Measurements from ENCODE around the gene CTCFL.

The CTCFL gene

DNA sequence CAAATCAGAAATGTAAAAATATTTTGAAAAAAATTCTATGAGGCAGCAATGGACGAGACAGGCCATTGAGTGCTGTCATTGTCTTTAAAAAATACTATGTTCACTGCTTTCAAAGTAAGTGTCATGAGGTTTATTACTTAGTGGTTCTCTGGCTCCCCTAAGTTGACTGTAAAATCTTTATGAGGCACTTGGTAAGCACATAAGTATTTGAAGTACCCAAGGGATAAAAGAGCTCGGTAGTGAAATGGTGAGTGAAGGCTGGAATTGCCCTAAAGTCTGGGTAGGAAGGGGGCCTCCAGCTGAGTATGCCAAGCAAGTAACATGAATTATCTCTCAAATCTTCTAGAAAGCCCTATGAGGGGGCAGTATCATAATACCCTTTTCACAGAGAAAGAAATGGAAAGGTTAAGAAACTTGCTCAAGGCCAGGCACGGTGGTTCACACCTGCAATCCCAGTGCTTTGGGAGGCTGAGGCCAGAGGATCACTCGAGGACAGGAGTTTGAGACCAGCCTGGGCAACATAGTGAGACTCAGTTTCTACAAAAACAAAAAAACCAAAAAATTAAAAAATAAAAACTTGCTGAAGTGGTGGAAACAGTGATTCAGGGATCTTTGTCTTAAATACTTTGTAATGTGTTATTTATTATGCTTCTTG lies 5.5 kb upstream of the CTCFL start:
- H3K4me3 ChIP-seq (ENCODE audit: low read length) = no peak overlapping the region
- H3K9me3 ChIP-seq (ENCODE audit: insufficient read depth, low read depth, low read length) = peaks cover 2% of the 10 kb centered on the region; the same call in 1 of the 2 replicates
- 88% methylated on average over 4 of the region's 4 CpGs for WGBS
- no peaks in the 10 kb centered on the region for H3K27me3 ChIP-seq (ENCODE audit: insufficient read depth, low read length)
- no peak overlapping the region for H3K9ac ChIP-seq (ENCODE audit: low read depth, low read length)
- H3K27ac ChIP-seq (ENCODE audit: low read depth, low read length) = no peak overlapping the region
- H3K4me1 ChIP-seq (ENCODE audit: insufficient read depth, low read length) = no peaks in the 10 kb centered on the region
- no peaks in the 10 kb centered on the region for H3K36me3 ChIP-seq (ENCODE audit: insufficient read depth, low read length)

GRCh38 chr20:57529810-57530209 lies 4.9 kb upstream of the CTCFL start:
- no peak overlapping the region for H3K9ac ChIP-seq (ENCODE audit: low read depth, low read length)
- no peak overlapping the region for H3K4me3 ChIP-seq (ENCODE audit: low read length)
- H3K4me1 ChIP-seq (ENCODE audit: insufficient read depth, low read length) = no peaks in the 10 kb centered on the region
- WGBS = 86% methylated on average over 3 of the region's 3 CpGs
- no peaks in the 10 kb centered on the region for H3K36me3 ChIP-seq (ENCODE audit: insufficient read depth, low read length)
- H3K27ac ChIP-seq (ENCODE audit: low read depth, low read length) = no peak overlapping the region
- H3K9me3 ChIP-seq (ENCODE audit: insufficient read depth, low read depth, low read length) = peaks cover 2% of the 10 kb centered on the region; the same call in 1 of the 2 replicates
- H3K27me3 ChIP-seq (ENCODE audit: insufficient read depth, low read length) = no peaks in the 10 kb centered on the region

DNA sequence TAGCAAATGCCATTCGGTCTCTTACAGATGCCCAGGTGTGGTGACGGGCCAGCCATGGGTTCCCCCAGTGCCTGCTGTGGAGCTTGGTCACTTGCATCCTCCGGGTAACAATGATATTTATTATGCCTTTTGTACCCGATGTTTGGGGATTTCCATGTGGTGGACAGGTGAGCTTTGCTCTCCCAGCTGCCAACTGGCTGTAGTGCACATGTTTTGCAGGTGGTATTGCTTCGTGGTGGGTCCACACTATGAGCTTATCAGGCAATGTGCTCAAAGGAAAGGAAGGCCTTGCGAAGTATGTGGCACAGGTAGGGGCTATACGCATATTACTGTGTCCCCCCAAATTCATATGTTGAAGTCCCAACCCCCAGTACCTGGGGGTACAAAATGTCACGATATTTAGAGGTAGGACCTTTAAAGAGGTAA lies 4.2 kb upstream of the CTCFL start:
- no peaks in the 10 kb centered on the region for H3K27me3 ChIP-seq (ENCODE audit: insufficient read depth, low read length)
- H3K9ac ChIP-seq (ENCODE audit: low read depth, low read length) = no peak overlapping the region
- no peaks in the 10 kb centered on the region for H3K36me3 ChIP-seq (ENCODE audit: insufficient read depth, low read length)
- no peaks in the 10 kb centered on the region for H3K4me1 ChIP-seq (ENCODE audit: insufficient read depth, low read length)
- no peak overlapping the region for H3K27ac ChIP-seq (ENCODE audit: low read depth, low read length)
- no peak overlapping the region for H3K4me3 ChIP-seq (ENCODE audit: low read length)
- 94% methylated on average over 8 of the region's 8 CpGs for WGBS
- peaks cover 2% of the 10 kb centered on the region; the same call in 1 of the 2 replicates for H3K9me3 ChIP-seq (ENCODE audit: insufficient read depth, low read depth, low read length)

DNA sequence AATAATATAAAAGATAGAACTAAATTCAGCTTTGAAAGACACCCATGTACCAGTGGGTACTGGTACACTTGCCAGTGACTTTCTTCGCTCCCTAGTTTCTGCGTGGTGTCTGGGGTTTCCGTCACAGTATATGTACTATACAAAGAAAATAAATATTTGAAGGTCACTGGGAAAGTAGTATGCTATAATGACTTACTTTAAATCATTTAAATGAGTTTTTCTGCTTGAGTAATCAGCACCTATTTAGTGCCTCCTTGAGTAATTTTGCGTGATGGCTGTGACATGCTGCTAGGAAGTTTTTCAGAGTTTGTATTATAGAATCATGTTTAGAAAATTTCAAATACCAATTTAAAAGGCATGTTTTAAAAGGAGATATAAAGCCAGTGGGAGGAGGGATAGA lies 3.2 kb upstream of the CTCFL start:
- Histone ChIP-seq H3K27ac (ENCODE audit: low read depth, low read length) (no peak overlapping the region), H3K4me3 (ENCODE audit: low read length) (no peak overlapping the region), H3K9me3 (ENCODE audit: insufficient read depth, low read depth, low read length) (no peaks in the 10 kb centered on the region), H3K9ac (ENCODE audit: low read depth, low read length) (no peak overlapping the region), H3K27me3 (ENCODE audit: insufficient read depth, low read length) (no peaks in the 10 kb centered on the region), H3K36me3 (ENCODE audit: insufficient read depth, low read length) (no peaks in the 10 kb centered on the region), H3K4me1 (ENCODE audit: insufficient read depth, low read length) (peaks cover 4% of the 10 kb centered on the region; the same call in 1 of the 2 replicates)
- 100% methylated on average over 3 of the region's 4 CpGs for WGBS

- Histone ChIP-seq H3K9ac (ENCODE audit: low read depth, low read length) (no peak overlapping the region), H3K4me3 (ENCODE audit: low read length) (no peak overlapping the region), H3K4me1 (ENCODE audit: insufficient read depth, low read length) (peaks cover 8% of the 10 kb centered on the region), H3K27ac (ENCODE audit: low read depth, low read length) (no peak overlapping the region), H3K27me3 (ENCODE audit: insufficient read depth, low read length) (no peaks in the 10 kb centered on the region), H3K36me3 (ENCODE audit: insufficient read depth, low read length) (no peaks in the 10 kb centered on the region), H3K9me3 (ENCODE audit: insufficient read depth, low read depth, low read length) (no peaks in the 10 kb centered on the region)
- 95% methylated on average over 3 of the region's 6 CpGs for WGBS
Measured at GRCh38 chr20:57527728-57528127, 2.8 kb upstream of the CTCFL start.

GRCh38 chr20:57526885-57527460 lies 2.0 kb upstream of the CTCFL start:
- 77% methylated on average over 19 of the region's 19 CpGs for WGBS
- Histone ChIP-seq H3K4me1 (ENCODE audit: insufficient read depth, low read length) (peaks cover 11% of the 10 kb centered on the region), H3K9ac (ENCODE audit: low read depth, low read length) (no peak overlapping the region), H3K27me3 (ENCODE audit: insufficient read depth, low read length) (no peaks in the 10 kb centered on the region), H3K9me3 (ENCODE audit: insufficient read depth, low read depth, low read length) (no peaks in the 10 kb centered on the region), H3K27ac (ENCODE audit: low read depth, low read length) (no peak overlapping the region), H3K36me3 (ENCODE audit: insufficient read depth, low read length) (no peaks in the 10 kb centered on the region), H3K4me3 (ENCODE audit: low read length) (no peak overlapping the region)

DNA sequence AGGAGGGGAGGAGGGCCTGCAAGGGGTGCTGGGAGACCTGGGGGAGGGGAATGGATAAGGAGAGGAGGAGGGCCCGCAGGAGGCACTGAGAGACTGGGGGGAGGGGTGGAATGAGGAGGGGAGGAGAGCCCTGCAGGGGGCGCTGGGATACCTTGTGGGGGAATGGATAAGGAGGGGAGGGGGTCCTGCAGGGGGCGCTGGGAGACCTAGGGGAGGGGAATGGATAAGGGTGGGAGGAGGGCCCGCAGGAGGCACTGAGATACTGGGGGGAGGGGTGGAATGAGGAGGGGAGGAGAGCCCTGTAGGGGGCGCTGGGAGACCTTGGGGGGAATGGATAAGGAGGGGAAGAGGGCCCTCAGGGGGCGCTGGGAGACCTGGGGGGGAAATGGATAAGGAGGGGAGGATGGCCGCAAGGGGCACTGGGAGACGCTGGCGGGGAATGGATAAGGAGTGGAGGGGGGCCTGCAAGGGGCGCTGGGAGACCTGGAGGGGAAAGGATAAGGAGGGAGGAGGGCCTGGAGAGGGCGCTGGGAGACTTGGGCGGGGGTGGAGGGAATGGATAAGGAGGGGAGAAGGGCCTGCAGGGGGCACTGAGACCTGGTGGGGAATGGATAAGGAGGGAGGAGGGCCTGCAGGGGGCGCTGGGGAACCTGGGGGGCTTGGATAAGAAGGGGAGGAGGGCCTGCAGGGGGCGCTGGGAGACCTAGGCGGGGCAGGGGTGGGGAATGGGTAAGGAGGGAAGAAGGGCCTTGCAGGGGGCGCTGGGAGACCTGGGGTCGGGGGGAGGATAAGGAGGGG lies 1.3 kb upstream of the CTCFL start:
- Histone ChIP-seq H3K27ac (ENCODE audit: low read depth, low read length) (no peak overlapping the region), H3K9ac (ENCODE audit: low read depth, low read length) (no peak overlapping the region), H3K36me3 (ENCODE audit: insufficient read depth, low read length) (no peaks in the 10 kb centered on the region), H3K4me1 (ENCODE audit: insufficient read depth, low read length) (peaks cover 11% of the 10 kb centered on the region), H3K27me3 (ENCODE audit: insufficient read depth, low read length) (no peaks in the 10 kb centered on the region), H3K4me3 (ENCODE audit: low read length) (no peak overlapping the region), H3K9me3 (ENCODE audit: insufficient read depth, low read depth, low read length) (no peaks in the 10 kb centered on the region)
- 83% methylated on average over 17 of the region's 17 CpGs for WGBS

- H3K4me3 ChIP-seq (ENCODE audit: low read length) = no peak overlapping the region
Measured at GRCh38 chr20:57525328-57526086, 567 bp upstream of the CTCFL start.

DNA sequence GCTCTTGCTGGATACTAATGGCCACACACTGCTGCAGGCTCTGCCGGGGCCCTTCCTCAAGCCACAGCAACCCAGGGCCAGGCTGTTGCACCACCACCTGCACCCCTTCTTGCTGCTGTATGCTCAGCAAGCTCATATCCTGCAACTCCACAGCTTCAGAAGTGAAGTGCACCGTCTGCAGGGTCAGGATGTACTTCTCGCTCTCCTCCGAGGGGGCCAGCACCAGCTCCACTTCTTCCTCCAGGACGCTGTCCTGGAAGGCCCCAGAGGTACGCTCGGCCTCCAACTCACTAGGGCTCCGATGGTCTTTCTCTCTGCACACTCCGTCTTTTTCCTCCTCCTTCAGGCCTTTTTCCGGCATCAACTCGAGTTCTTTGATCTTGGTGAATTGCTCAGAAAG lies 1.2 kb downstream of the CTCFL start:
- Histone ChIP-seq H3K27me3 (ENCODE audit: insufficient read depth, low read length) (no peaks in the 10 kb centered on the region), H3K36me3 (ENCODE audit: insufficient read depth, low read length) (no peaks in the 10 kb centered on the region), H3K4me3 (ENCODE audit: low read length) (no peak overlapping the region), H3K4me1 (ENCODE audit: insufficient read depth, low read length) (peaks cover 11% of the 10 kb centered on the region), H3K9me3 (ENCODE audit: insufficient read depth, low read depth, low read length) (no peaks in the 10 kb centered on the region), H3K9ac (ENCODE audit: low read depth, low read length) (no peak overlapping the region), H3K27ac (ENCODE audit: low read depth, low read length) (no peak overlapping the region)
- 87% methylated on average over 11 of the region's 11 CpGs for WGBS

More at GRCh38 chr20:57525328-57526086, 567 bp upstream of the CTCFL start:
- no peaks in the 10 kb centered on the region for H3K27me3 ChIP-seq (ENCODE audit: insufficient read depth, low read length)
- no peaks in the 10 kb centered on the region for H3K36me3 ChIP-seq (ENCODE audit: insufficient read depth, low read length)
- H3K9me3 ChIP-seq (ENCODE audit: insufficient read depth, low read depth, low read length) = no peaks in the 10 kb centered on the region
- peaks cover 11% of the 10 kb centered on the region for H3K4me1 ChIP-seq (ENCODE audit: insufficient read depth, low read length)
- no peak overlapping the region for H3K27ac ChIP-seq (ENCODE audit: low read depth, low read length)
- H3K9ac ChIP-seq (ENCODE audit: low read depth, low read length) = no peak overlapping the region
- 80% methylated on average over 9 of the region's 10 CpGs for WGBS

DNA sequence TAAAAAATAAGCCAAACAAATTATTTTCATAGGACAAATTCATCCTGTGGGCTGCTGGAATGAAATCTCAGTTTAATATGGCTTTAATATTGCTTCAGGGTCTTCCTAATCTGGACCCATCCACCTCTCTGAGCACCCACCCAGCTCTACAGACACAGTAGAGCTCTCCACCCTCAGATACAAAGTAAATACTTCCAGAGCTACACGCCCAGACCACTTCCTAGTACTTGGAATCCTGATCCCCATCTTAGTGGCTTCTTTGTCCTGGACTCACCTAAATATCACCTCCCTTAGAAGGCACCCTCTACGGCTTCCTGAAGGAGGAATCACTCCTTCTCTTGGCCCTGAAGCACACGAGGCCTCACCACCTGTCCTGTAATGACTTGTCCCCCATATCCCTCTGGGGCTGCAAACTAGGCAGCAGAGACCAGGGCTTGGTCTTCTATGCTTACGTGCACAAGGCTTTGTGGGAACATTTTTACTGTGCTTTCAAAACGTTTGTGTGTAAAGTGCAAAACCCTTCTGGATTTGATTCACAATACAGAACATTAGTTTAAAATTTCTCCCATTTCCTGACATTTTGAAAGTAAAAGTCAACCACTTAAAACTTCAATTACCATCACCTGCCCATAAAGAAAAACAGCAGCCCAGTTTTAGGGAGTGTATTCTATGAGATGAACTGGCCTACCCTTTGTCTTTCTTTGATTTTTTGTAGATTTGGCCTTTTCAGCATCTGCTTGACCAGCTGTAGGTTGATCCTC lies 2.4 kb downstream of the CTCFL start:
- H3K27ac ChIP-seq (ENCODE audit: low read depth, low read length) = no peak overlapping the region
- no peaks in the 10 kb centered on the region for H3K36me3 ChIP-seq (ENCODE audit: insufficient read depth, low read length)
- 71% methylated on average over 5 of the region's 5 CpGs for WGBS
- peaks cover 11% of the 10 kb centered on the region for H3K4me1 ChIP-seq (ENCODE audit: insufficient read depth, low read length)
- H3K9me3 ChIP-seq (ENCODE audit: insufficient read depth, low read depth, low read length) = no peaks in the 10 kb centered on the region
- no peak overlapping the region for H3K9ac ChIP-seq (ENCODE audit: low read depth, low read length)
- H3K27me3 ChIP-seq (ENCODE audit: insufficient read depth, low read length) = no peaks in the 10 kb centered on the region
- H3K4me3 ChIP-seq (ENCODE audit: low read length) = no peak overlapping the region
